Bone marrow (tissue), 2 donors: ENCODE data around the gene FSIP1.

Source experiments
- DNase-seq, 2 donors: peaks; one replicate each; lab custom pipeline; 2025; lab: John Stamatoyannopoulos, UW

The FSIP1 gene

GRCh38 chr15:39645138-39645975 is 137.3 kb downstream of the FSIP1 start:
- no peak for DNase-seq

- no peak for DNase-seq
Observed at GRCh38 chr15:39644136-39644535, 138.5 kb downstream of the FSIP1 start.

- DNase-seq, result no peak
Observed at GRCh38 chr15:39643727-39644126, 138.9 kb downstream of the FSIP1 start.

- no peak for DNase-seq
Observed at GRCh38 chr15:39642011-39642640, 140.5 kb downstream of the FSIP1 start.

GRCh38 chr15:39641191-39641889 is 141.3 kb downstream of the FSIP1 start:
- DNase-seq, result no peak

GRCh38 chr15:39640665-39641064 is 142.0 kb downstream of the FSIP1 start:
- no peak for DNase-seq

GRCh38 chr15:39639037-39639436 is 143.6 kb downstream of the FSIP1 start:
- DNase-seq, result no peak

GRCh38 chr15:39638041-39638440 is 144.6 kb downstream of the FSIP1 start:
- no peak for DNase-seq

GRCh38 chr15:39631357-39631756 is 151.3 kb downstream of the FSIP1 start:
- DNase-seq, result no peak

- DNase-seq, result no peak
Observed at GRCh38 chr15:39629906-39630305, 152.7 kb downstream of the FSIP1 start.

GRCh38 chr15:39629371-39629770 is 153.3 kb downstream of the FSIP1 start:
- no peak for DNase-seq

GRCh38 chr15:39628546-39629257 is 153.9 kb downstream of the FSIP1 start:
- DNase-seq, result no peak

- DNase-seq, result no peak
Observed at GRCh38 chr15:39628144-39628508, 154.5 kb downstream of the FSIP1 start.

GRCh38 chr15:39627451-39628143 is 155.0 kb downstream of the FSIP1 start:
- DNase-seq, result no peak

- DNase-seq, result no peak
Observed at GRCh38 chr15:39625856-39626255, 156.8 kb downstream of the FSIP1 start.

GRCh38 chr15:39625451-39625850 is 157.2 kb downstream of the FSIP1 start:
- no peak for DNase-seq

- DNase-seq, result no peak
Observed at GRCh38 chr15:39624806-39625205, 157.8 kb downstream of the FSIP1 start.

GRCh38 chr15:39623529-39623931 is 159.1 kb downstream of the FSIP1 start:
- no peak for DNase-seq

GRCh38 chr15:39622660-39623516 is 159.8 kb downstream of the FSIP1 start:
- DNase-seq, result no peak

GRCh38 chr15:39621976-39622375 is 160.7 kb downstream of the FSIP1 start:
- DNase-seq, result no peak

GRCh38 chr15:39621210-39621609 is 161.4 kb downstream of the FSIP1 start:
- no peak for DNase-seq
